ENCODE results near the gene OTOA. TPM values are rescaled to one million over a fixed set of nuclear protein-coding genes. Genes with fewer than 3 reads are reported as not detected.

OTOA gene
- total and polyA plus RNA-seq, 2 of the 13 experiments (the other 11 are each of a cell fraction or from before 2014, with no cell fraction given), result 0.05 to 0.15 TPM

DNA sequence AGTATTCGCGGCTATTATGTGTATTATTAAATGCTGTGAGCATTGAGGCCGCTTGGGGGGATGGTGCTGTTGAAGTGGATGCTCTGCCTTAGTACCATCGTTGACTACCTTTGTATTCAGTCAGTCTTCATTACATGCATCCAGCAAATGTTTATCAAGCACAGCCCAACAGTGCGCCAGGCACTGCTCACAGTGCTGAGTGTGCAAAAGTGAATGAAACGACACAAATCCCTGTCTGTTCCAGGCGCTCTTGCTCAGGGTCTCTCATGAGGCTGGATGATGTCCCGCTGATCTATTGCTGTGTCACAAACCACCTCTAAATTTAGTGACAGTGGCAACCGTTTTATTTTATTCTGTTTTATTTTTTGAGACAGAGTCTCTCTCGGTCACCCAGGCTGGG, 53.8 kb downstream of the OTOA start:
- Histone ChIP-seq H3K36me3 (replicated peaks in 1 of 2; ENCODE audit: control insufficient read depth in 1 of 2, insufficient read depth in 2 of 2, low read length in 2 of 2) (no peaks in the 10 kb centered on the region), H3K4me3 (replicated peaks in 1 of 3; ENCODE audit: insufficient read depth in 1 of 3, low read depth in 2 of 3, low read length in 3 of 3) (no peak overlapping the region), H2AFZ (ENCODE audit: low read length) (no peak overlapping the region), H3K79me2 (ENCODE audit: insufficient read depth, low read length) (no peaks in the 10 kb centered on the region), H3K9me3 (ENCODE audit: low read length) (no peaks in the 10 kb centered on the region), H3K27ac (ENCODE audit: extremely low read length, insufficient read depth, low read length) (no peak overlapping the region), H3K27me3 (ENCODE audit: control insufficient read depth in 1 of 2, insufficient read depth in 2 of 2, low read length in 2 of 2) (peaks cover 9 to 59% of the 10 kb centered on the region in 2 experiments; a peak in 4 of 5 replicates), H3K9ac (ENCODE audit: insufficient read depth, low read depth, low read length) (no peak overlapping the region), H3K4me2 (ENCODE audit: low read depth, low read length) (no peak overlapping the region), H4K20me1 (ENCODE audit: insufficient read depth, low read length) (no peaks in the 10 kb centered on the region), H3K4me1 (ENCODE audit: insufficient read depth, low read length) (no peaks in the 10 kb centered on the region)
- DNase-seq (ENCODE audit: low spot score) (no peak), ATAC-seq (no peak), FAIRE-seq (no peak)
- in situ Hi-C loops (cut with HindIII; ENCODE audit: extremely low pct_ligation_motif_present, low pct_unique_long_range_greater_than_20kb) (no loop called here), intact Hi-C loops (cut with micrococcal nuclease; ENCODE audit: unreplicated experiment) (no loop called here)
- TF ChIP-seq PLRG1 (conservative IDR thresholded peaks at IDR 0.05) (no peak), MAFF (IDR thresholded peaks at IDR 0.05; ENCODE audit: low read depth, low read length) (peak; percentile 74), ZNF589 (CRISPR knock-in tag; conservative IDR thresholded peaks at IDR 0.05) (no peak), ZFP41 (CRISPR knock-in tag; IDR thresholded peaks at IDR 0.05; ENCODE audit: borderline replicate concordance) (no peak), MAFK (conservative IDR thresholded peaks at IDR 0.05 in 1 of 2, IDR thresholded peaks at IDR 0.05 in 1 of 2; ENCODE audit: low read length in 2 of 2) (peak; percentile 79 to 86)
- ChIA-PET CTCF (ENCODE audit: low intra/inter-chr PET ratio, low total read pairs) (no interaction called here), POLR2A (no interaction called here)
- WGBS (ENCODE audit: low lambda C conversion rate), result 33% methylated on average over 10 of the region's 10 CpGs
- BruUV-seq (replicated peaks), result no TSS peak

DNA sequence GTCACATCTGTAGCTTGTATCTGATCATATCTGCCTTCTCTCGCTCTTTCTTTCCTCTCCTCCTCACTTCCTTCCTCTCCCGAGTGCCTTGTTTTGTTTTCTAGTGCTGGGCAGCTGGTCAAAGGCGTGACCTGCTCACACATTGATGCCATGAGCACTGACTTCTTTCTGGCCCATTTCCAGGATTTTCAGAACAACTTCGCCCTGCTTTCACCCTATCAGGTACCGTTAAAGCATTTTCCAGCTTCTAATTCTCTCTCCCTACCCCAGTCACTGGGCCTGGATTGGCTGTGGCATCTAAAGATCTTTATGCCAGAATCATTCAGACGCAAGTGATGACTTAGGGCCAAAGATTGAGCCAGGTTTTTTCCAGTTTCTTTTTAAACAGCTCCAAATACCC, 55.5 kb downstream of the OTOA start:
- CTCF ChIA-PET (ENCODE audit: low intra/inter-chr PET ratio, low total read pairs), result no interaction called here
- POLR2A ChIA-PET, result no interaction called here
- ATAC-seq (no peak), DNase-seq (ENCODE audit: low spot score) (no peak), FAIRE-seq (no peak)
- Histone ChIP-seq H3K9me3 (ENCODE audit: low read length) (no peaks in the 10 kb centered on the region), H3K4me2 (ENCODE audit: low read depth, low read length) (no peak overlapping the region), H3K36me3 (replicated peaks in 1 of 2; ENCODE audit: control insufficient read depth in 1 of 2, insufficient read depth in 2 of 2, low read length in 2 of 2) (no peaks in the 10 kb centered on the region), H3K4me1 (ENCODE audit: insufficient read depth, low read length) (no peaks in the 10 kb centered on the region), H3K9ac (ENCODE audit: insufficient read depth, low read depth, low read length) (no peak overlapping the region), H3K27ac (ENCODE audit: extremely low read length, insufficient read depth, low read length) (no peak overlapping the region), H3K27me3 (ENCODE audit: control insufficient read depth in 1 of 2, insufficient read depth in 2 of 2, low read length in 2 of 2) (peaks cover 6 to 55% of the 10 kb centered on the region in 2 experiments; a peak in 4 of 5 replicates), H3K4me3 (replicated peaks in 1 of 3; ENCODE audit: insufficient read depth in 1 of 3, low read depth in 2 of 3, low read length in 3 of 3) (no peak overlapping the region), H3K79me2 (ENCODE audit: insufficient read depth, low read length) (no peaks in the 10 kb centered on the region), H2AFZ (ENCODE audit: low read length) (no peak overlapping the region), H4K20me1 (ENCODE audit: insufficient read depth, low read length) (no peaks in the 10 kb centered on the region)
- TF ChIP-seq ZNF607 (CRISPR knock-in tag; IDR thresholded peaks at IDR 0.05; ENCODE audit: borderline replicate concordance) (no peak), ZNF230 (CRISPR knock-in tag; IDR thresholded peaks at IDR 0.05) (no peak), CCAR2 (optimal IDR thresholded peaks at IDR 0.05; ENCODE audit: low read depth, low read length) (no peak)
- 5% methylated on average over 6 of the region's 6 CpGs for WGBS (ENCODE audit: low lambda C conversion rate)
- intact Hi-C loops (cut with micrococcal nuclease; ENCODE audit: unreplicated experiment), result no loop called here
- in situ Hi-C loops (cut with HindIII; ENCODE audit: extremely low pct_ligation_motif_present, low pct_unique_long_range_greater_than_20kb), result no loop called here
- BruUV-seq (replicated peaks), result no TSS peak
